Activated effector memory CD4-positive, alpha-beta T cell treated with Interleukin-2 at 50 U/mL for 16 hours (primary cell): Measurements from ENCODE around the gene MVD.
A peak's percentile ranks its signal among the peaks of the same experiment; 100 is the strongest.

Source experiments
- DNase-seq: peaks from one replicate; pipeline ENCODE4 v3.0.0-alpha.2; 2020

MVD gene

GRCh38 chr16:88662843-88663606, at the start of gene MVD:
Gene MVD (minus strand): TSS chr16:88663091. CDS start chr16:88663080, 11 bp downstream.
- DNase-seq, result peak; percentile 92

GRCh38 chr16:88712362-88712979, 49.6 kb upstream of the MVD start:
- no peak for DNase-seq

GRCh38 chr16:88711750-88712340, 49.0 kb upstream of the MVD start:
- no peak for DNase-seq

- no peak for DNase-seq
Measured at GRCh38 chr16:88710556-88710955, 47.7 kb upstream of the MVD start.

GRCh38 chr16:88706965-88707826, 44.3 kb upstream of the MVD start:
- no peak for DNase-seq

GRCh38 chr16:88706229-88706964, 43.5 kb upstream of the MVD start, which contains the start of the genes CTU2 and RNF166:
Gene CTU2 (plus strand): TSS chr16:88706503. CDS start chr16:88706531, 28 bp downstream.
Gene RNF166 (minus strand): TSS chr16:88706408. CDS start chr16:88706325, 83 bp downstream.
- DNase-seq, result peak; percentile 83

GRCh38 chr16:88705801-88706228, 42.9 kb upstream of the MVD start:
- no peak for DNase-seq

GRCh38 chr16:88705076-88705684, 42.3 kb upstream of the MVD start:
- DNase-seq, result peak; percentile 14

GRCh38 chr16:88703486-88704309, 40.8 kb upstream of the MVD start:
- peak; percentile 63 for DNase-seq

- peak; percentile 10 for DNase-seq
Measured at GRCh38 chr16:88702371-88703210, 39.7 kb upstream of the MVD start.

- peak; percentile 9 for DNase-seq
Measured at GRCh38 chr16:88701581-88702370, 38.9 kb upstream of the MVD start.

GRCh38 chr16:88700636-88701482, 38.0 kb upstream of the MVD start:
- DNase-seq, result peak; percentile 95

- DNase-seq, result no peak
Measured at GRCh38 chr16:88700322-88700635, 37.4 kb upstream of the MVD start.

- no peak for DNase-seq
Measured at GRCh38 chr16:88699180-88699579, 36.3 kb upstream of the MVD start.

- no peak for DNase-seq
Measured at GRCh38 chr16:88698646-88699045, 35.8 kb upstream of the MVD start.

GRCh38 chr16:88697831-88698615, 35.1 kb upstream of the MVD start:
- no peak for DNase-seq

- DNase-seq, result no peak
Measured at GRCh38 chr16:88697116-88697830, 34.4 kb upstream of the MVD start.
